ENCODE data around the gene EXO1. TPM values are rescaled to one million over a fixed set of nuclear protein-coding genes. Genes with fewer than 3 reads are reported as not detected.

EXO1 gene
- total RNA-seq, 1 donor from 2014 or later: 0.53 TPM

DNA sequence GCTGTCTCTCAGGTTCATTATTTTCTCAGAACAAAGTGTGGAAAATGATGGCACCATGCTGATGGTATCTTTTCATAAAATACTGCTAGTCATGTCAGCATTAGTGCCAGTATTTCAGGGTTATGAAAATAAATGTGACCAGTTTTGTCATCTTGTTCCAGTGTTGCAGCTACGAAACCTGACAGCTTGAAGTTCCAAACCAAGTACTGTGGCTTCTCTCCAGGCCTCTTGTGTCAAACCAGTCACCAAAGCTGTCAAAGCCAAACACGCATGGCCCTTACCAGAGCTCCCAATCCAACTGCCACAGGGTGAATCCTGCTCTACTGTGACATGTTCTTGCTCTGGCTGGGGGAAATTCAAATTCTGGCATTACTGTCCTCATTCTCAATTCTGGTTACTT is 20.7 kb upstream of the EXO1 start:
- H3K36me3 ChIP-seq (ENCODE audit: control insufficient read depth, insufficient read depth, low read length): no peaks in the 10 kb centered on the region
- DNase-seq (ENCODE audit: low read depth) (no peak), FAIRE-seq (no peak)
- no peaks in the 10 kb centered on the region for H3K27me3 ChIP-seq (ENCODE audit: control insufficient read depth, insufficient read depth, low read length)
- TF ChIP-seq, protein P1, sequence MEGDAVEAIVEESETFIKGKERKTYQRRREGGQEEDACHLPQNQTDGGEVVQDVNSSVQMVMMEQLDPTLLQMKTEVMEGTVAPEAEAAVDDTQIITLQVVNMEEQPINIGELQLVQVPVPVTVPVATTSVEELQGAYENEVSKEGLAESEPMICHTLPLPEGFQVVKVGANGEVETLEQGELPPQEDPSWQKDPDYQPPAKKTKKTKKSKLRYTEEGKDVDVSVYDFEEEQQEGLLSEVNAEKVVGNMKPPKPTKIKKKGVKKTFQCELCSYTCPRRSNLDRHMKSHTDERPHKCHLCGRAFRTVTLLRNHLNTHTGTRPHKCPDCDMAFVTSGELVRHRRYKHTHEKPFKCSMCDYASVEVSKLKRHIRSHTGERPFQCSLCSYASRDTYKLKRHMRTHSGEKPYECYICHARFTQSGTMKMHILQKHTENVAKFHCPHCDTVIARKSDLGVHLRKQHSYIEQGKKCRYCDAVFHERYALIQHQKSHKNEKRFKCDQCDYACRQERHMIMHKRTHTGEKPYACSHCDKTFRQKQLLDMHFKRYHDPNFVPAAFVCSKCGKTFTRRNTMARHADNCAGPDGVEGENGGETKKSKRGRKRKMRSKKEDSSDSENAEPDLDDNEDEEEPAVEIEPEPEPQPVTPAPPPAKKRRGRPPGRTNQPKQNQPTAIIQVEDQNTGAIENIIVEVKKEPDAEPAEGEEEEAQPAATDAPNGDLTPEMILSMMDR (IDR thresholded peaks at IDR 0.05; ENCODE audit: insufficient read depth, low read length, severe bottlenecking): no peak
- no peak overlapping the region for H3K4me3 ChIP-seq (ENCODE audit: low read depth, low read length)

DNA sequence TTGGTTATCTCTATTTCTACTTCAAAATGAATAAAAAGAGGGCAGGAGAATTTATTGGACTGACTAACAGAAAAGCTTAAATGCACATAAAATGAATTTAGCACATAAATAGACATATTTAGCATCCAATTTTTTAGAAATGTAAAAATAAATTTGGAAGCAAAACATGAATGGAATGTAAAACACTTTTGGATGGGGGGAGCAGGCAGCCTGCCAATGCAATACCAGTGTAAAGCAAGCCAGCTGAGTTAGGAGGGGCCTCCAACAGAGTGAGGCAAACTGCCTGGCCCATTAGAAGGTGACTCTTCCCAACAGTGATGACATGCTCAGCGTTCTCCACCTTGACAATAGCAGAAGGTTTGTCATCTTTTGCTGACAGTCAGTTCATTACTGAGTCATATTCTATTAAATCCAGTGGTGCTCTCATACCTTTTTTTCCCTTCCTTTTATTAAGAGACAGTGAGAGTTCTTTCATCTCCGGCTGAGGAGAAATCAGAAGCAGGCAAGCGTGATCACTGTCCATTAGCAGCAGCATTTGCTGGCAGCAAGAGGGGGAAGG is 19.5 kb upstream of the EXO1 start:
- no peak for FAIRE-seq
- DNase-seq (ENCODE audit: low read depth): peak; percentile 70

DNA sequence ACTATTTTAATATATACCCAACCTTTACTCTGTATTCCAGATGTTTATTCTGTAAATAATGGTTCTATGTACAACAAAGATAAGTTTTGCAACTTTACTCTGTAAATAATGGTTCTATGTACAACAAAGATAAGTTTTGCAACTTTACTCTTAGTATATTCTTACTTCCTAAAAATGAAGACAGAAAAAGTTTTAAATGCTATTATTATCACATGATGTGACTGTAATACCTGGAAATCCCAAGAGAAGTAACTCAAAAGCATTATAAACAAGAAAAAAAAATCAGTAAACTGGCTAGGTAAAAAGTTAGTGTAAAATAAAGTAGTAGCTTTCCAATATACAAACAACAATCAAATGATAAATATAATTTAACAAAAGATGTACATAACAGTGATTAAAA is 18.5 kb upstream of the EXO1 start:
- TF ChIP-seq, protein P1 (IDR thresholded peaks at IDR 0.05; ENCODE audit: insufficient read depth, low read length, severe bottlenecking): no peak
- no peak for FAIRE-seq

More for the DNA sequence above, 19.5 kb upstream of the EXO1 start:
- Histone ChIP-seq H3K27me3 (ENCODE audit: control insufficient read depth, insufficient read depth, low read length) (no peaks in the 10 kb centered on the region), H3K4me3 (ENCODE audit: low read depth, low read length) (no peak overlapping the region), H3K36me3 (ENCODE audit: control insufficient read depth, insufficient read depth, low read length) (no peaks in the 10 kb centered on the region)
- TF ChIP-seq, protein P1 (IDR thresholded peaks at IDR 0.05; ENCODE audit: insufficient read depth, low read length, severe bottlenecking): no peak

DNA sequence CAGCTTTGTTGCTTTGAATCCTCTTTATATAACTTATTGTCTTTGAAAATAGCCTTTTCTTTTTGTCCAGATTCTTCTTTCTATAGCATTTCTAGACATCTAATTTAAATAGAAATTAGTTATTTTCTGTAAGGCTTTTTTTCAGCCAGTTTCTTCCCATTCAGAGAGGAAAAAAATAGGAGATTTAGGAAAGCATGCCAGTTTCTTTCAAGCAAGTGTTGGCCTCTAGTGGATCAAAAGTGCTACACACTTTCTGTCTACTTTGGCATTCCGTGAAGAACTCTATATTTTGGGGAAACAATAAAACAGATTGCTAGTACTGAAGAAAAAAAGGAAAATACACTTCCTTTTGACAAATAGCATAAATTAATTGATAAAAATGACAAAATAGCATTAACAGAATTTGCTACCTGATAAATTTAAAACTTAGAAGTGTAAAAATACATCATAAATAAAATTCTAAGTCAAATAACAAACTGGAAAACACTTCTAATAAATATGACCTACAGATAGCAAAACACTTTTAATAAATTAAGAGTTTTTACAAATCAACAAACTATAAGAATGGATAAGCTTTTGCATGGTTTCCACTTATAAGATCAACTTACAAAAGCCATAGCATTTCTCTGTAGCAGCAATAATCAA is 13.1 kb upstream of the EXO1 start:
- DNase-seq (ENCODE audit: low read depth): peak; percentile 52
- FAIRE-seq: no peak
- Histone ChIP-seq H3K27me3 (ENCODE audit: control insufficient read depth, insufficient read depth, low read length) (no peaks in the 10 kb centered on the region), H3K36me3 (ENCODE audit: control insufficient read depth, insufficient read depth, low read length) (no peaks in the 10 kb centered on the region), H3K4me3 (ENCODE audit: low read depth, low read length) (no peak overlapping the region)
- TF ChIP-seq, protein P1 (IDR thresholded peaks at IDR 0.05; ENCODE audit: insufficient read depth, low read length, severe bottlenecking): peak; percentile 57

More for the DNA sequence above, 18.5 kb upstream of the EXO1 start:
- Histone ChIP-seq H3K36me3 (ENCODE audit: control insufficient read depth, insufficient read depth, low read length) (no peaks in the 10 kb centered on the region), H3K4me3 (ENCODE audit: low read depth, low read length) (no peak overlapping the region), H3K27me3 (ENCODE audit: control insufficient read depth, insufficient read depth, low read length) (no peaks in the 10 kb centered on the region)
- DNase-seq (ENCODE audit: low read depth): no peak

DNA sequence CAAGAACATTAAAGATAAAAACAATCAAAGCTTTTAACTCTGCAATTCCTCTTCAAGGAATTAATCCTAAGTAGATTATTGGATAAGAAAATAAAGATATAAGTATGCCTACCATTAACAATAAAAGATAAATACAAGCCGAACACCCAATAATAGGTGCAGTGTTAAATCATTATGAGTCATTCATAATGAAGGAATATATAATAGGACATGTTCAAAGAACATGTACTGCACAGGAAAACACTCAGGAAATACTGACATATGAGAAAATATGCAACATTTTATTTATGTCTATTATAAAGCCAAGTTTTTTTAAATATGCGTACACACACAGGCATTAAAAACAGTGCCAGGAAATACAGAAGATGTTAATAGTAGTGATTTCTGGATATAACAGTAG is 11.1 kb upstream of the EXO1 start:
- DNase-seq (ENCODE audit: low read depth) (peak; percentile 49), FAIRE-seq (no peak)
- Histone ChIP-seq H3K36me3 (ENCODE audit: control insufficient read depth, insufficient read depth, low read length) (no peaks in the 10 kb centered on the region), H3K4me3 (ENCODE audit: low read depth, low read length) (no peak overlapping the region), H3K27me3 (ENCODE audit: control insufficient read depth, insufficient read depth, low read length) (no peaks in the 10 kb centered on the region)
- TF ChIP-seq, protein P1 (IDR thresholded peaks at IDR 0.05; ENCODE audit: insufficient read depth, low read length, severe bottlenecking): no peak

All from bronchial epithelial cell (primary cell).